OCI-LY3 (cell line): ENCODE results near the gene DCC.

Source experiments
- H2AFZ ChIP-seq: fragments of 200-600, 300-600 bp; shearing (Covaris generic); 2 replicates; pipeline ENCODE4 v1.6.0; 2014; ENCODE audit warnings: antibody characterized with exemption, low read depth, low read length
- H3K27ac ChIP-seq: fragments of 200-600, 300-600 bp; sonication (generic); 2 replicates; pipeline ENCODE4 v1.5.1; 2014; ENCODE audit warnings: mild to moderate bottlenecking, low read length, moderate library complexity, mixed read lengths
- H3K27me3 ChIP-seq: fragments of 200-600, 300-600 bp; sonication (generic); 2 replicates; pipeline ENCODE4 v1.6.1; 2014; ENCODE audit warnings: low read depth, low read length, mixed read lengths
- H3K36me3 ChIP-seq: fragments of 200-600, 300-600 bp; sonication (generic); replicated peaks from 2 replicates; pipeline ENCODE3; 2014; ENCODE audit warnings: low read depth, low read length, mixed read lengths
- H3K4me1 ChIP-seq: fragments of 300-600, 200-600 bp; sonication (generic); 2 replicates; pipeline ENCODE4 v1.6.1; 2014; ENCODE audit warnings: low read length, mixed read lengths
- H3K4me2 ChIP-seq: fragments of 200-600, 300-600 bp; sonication (generic); 2 replicates; pipeline ENCODE4 v1.6.1; 2014; ENCODE audit warnings: low read length, mixed read lengths
- H3K4me3 ChIP-seq: fragments of 300-600, 200-600 bp; sonication (generic); 2 replicates; pipeline ENCODE4 v1.5.1; 2014; ENCODE audit warnings: antibody characterized with exemption, mild to moderate bottlenecking, low read length, moderate library complexity
- H3K79me2 ChIP-seq: fragments of 300-600, 200-600 bp; shearing (Covaris generic); 2 replicates; pipeline ENCODE4 v1.6.1; 2014; ENCODE audit warnings: mild to moderate bottlenecking, low read length, mixed read lengths
- H3K9ac ChIP-seq: fragments of 300-600, 200-600 bp; shearing (Covaris generic); 2 replicates; pipeline ENCODE4 v1.6.0; 2014; ENCODE audit warnings: mild to moderate bottlenecking, low read length, moderate library complexity
- H3K9me3 ChIP-seq: fragments of 200-600, 300-600 bp; shearing (Covaris generic); 2 replicates; pipeline ENCODE4 v1.6.1; 2014; ENCODE audit warnings: low read length, mixed read lengths; ENCODE audit not compliant: insufficient read depth
- H4K20me1 ChIP-seq: fragments of 200-600, 300-600 bp; sonication (generic); 2 replicates; pipeline ENCODE4 v1.6.1; 2016; ENCODE audit warnings: low read length, mixed read lengths; ENCODE audit not compliant: insufficient read depth
- EZH2phosphoT487 ChIP-seq: fragments of 200-600 bp; shearing (Covaris generic); IDR thresholded peaks from 2 replicates; pipeline ENCODE4 v1.6.1; 2018; ENCODE audit warnings: antibody characterized with exemption, mixed run types, low read depth
- TF ChIP-seq, protein P1 (sequence below): fragments of 200-600, 300-600 bp; sonication (generic); IDR thresholded peaks from 2 replicates; pipeline ENCODE4 v1.5.1; 2014; ENCODE audit warnings: antibody characterized with exemption, low read length, low read depth

The DCC gene

GRCh38 chr18:52475325-52475724 lies 135.3 kb downstream of the DCC start:
- H3K4me2 ChIP-seq, result no peak overlapping the region
- no peaks in the 10 kb centered on the region for H3K9me3 ChIP-seq
- no peak overlapping the region for H3K4me3 ChIP-seq
- H3K9ac ChIP-seq, result no peak overlapping the region
- H3K27me3 ChIP-seq, result no peaks in the 10 kb centered on the region
- peaks cover 7% of the 10 kb centered on the region for H3K4me1 ChIP-seq
- no peaks in the 10 kb centered on the region for H3K79me2 ChIP-seq
- H4K20me1 ChIP-seq, result no peaks in the 10 kb centered on the region
- H2AFZ ChIP-seq, result no peak overlapping the region
- H3K36me3 ChIP-seq, result no peaks in the 10 kb centered on the region
- TF ChIP-seq, protein P1, sequence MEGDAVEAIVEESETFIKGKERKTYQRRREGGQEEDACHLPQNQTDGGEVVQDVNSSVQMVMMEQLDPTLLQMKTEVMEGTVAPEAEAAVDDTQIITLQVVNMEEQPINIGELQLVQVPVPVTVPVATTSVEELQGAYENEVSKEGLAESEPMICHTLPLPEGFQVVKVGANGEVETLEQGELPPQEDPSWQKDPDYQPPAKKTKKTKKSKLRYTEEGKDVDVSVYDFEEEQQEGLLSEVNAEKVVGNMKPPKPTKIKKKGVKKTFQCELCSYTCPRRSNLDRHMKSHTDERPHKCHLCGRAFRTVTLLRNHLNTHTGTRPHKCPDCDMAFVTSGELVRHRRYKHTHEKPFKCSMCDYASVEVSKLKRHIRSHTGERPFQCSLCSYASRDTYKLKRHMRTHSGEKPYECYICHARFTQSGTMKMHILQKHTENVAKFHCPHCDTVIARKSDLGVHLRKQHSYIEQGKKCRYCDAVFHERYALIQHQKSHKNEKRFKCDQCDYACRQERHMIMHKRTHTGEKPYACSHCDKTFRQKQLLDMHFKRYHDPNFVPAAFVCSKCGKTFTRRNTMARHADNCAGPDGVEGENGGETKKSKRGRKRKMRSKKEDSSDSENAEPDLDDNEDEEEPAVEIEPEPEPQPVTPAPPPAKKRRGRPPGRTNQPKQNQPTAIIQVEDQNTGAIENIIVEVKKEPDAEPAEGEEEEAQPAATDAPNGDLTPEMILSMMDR, result no peak
- no peak for TF ChIP-seq EZH2phosphoT487
- no peak overlapping the region for H3K27ac ChIP-seq

DNA sequence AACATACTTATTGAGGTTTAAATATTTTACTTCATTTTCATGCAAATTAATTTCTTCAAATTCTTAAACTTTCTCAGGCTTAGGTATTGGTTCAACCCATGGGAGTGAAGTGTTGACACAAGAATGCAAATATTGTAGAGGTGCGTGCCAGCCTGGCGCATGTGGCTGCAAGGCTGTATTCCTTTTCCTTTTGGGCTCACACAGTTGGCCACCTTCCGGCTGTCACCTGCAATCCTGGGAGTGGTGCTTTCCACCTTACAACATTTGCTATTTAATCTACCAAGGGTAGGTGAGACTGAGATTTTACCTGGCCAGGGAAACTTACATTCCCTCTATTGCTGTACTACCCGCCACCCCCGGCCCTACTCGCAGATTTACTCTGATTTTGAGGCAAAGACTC lies 141.1 kb downstream of the DCC start:
- Histone ChIP-seq H3K36me3 (no peaks in the 10 kb centered on the region), H3K4me2 (no peak overlapping the region), H4K20me1 (no peaks in the 10 kb centered on the region), H3K9ac (no peak overlapping the region), H3K4me3 (no peak overlapping the region), H3K27ac (no peak overlapping the region), H3K9me3 (no peaks in the 10 kb centered on the region), H3K27me3 (no peaks in the 10 kb centered on the region), H3K4me1 (no peaks in the 10 kb centered on the region), H3K79me2 (no peaks in the 10 kb centered on the region), H2AFZ (no peak overlapping the region)
- TF ChIP-seq EZH2phosphoT487, result no peak

- Histone ChIP-seq H2AFZ (no peak overlapping the region), H3K79me2 (no peaks in the 10 kb centered on the region), H3K9ac (no peak overlapping the region), H4K20me1 (no peaks in the 10 kb centered on the region), H3K4me3 (no peak overlapping the region), H3K27me3 (0 out of 2 replicates have a peak, but pooled peaks cover 3% of the 10 kb centered on the region), H3K36me3 (no peaks in the 10 kb centered on the region), H3K27ac (no peak overlapping the region), H3K4me2 (no peak overlapping the region), H3K9me3 (no peaks in the 10 kb centered on the region), H3K4me1 (no peaks in the 10 kb centered on the region)
- TF ChIP-seq, protein P1, result peak; percentile 49
- no peak for TF ChIP-seq EZH2phosphoT487
These were observed 145.0 kb downstream of the DCC start for GRCh38 chr18:52484977-52485376.

DNA sequence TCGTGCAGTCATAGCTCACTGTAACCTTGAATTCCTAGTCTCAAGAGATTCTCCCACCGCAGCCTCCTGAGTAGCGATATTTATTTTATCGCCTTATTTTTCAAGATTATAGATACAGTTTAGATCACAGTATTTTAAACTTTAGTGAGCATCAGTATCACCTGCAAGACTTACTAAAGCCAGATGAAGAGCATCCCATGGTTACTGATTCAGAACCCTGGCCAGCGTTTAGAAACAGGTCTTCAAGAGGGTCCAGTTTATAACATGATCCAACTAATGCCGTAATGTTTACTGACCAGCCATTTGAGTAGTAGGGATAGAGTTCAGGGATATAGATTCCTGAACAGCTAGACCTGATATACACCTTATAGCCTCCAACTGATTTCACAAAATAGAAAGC lies 146.1 kb downstream of the DCC start:
- Histone ChIP-seq H2AFZ (no peak overlapping the region), H3K27me3 (0 out of 2 replicates have a peak, but pooled peaks cover 3% of the 10 kb centered on the region), H3K9ac (no peak overlapping the region), H3K4me3 (no peak overlapping the region), H3K36me3 (no peaks in the 10 kb centered on the region), H4K20me1 (no peaks in the 10 kb centered on the region), H3K9me3 (no peaks in the 10 kb centered on the region), H3K27ac (no peak overlapping the region), H3K4me2 (no peak overlapping the region), H3K4me1 (no peaks in the 10 kb centered on the region), H3K79me2 (no peaks in the 10 kb centered on the region)
- TF ChIP-seq, protein P1, result no peak
- TF ChIP-seq EZH2phosphoT487, result no peak
